HG03521 (cell line): Measurements from ENCODE around the gene KIF1A.

Source experiments
- ATAC-seq: cut with Tn5 transposase; IDR thresholded peaks from one replicate; pipeline ENCODE4 v1.9.1; 2021; ENCODE audit warnings: mild to moderate bottlenecking, moderate library complexity; ENCODE audit not compliant: unreplicated experiment

Gene KIF1A

DNA sequence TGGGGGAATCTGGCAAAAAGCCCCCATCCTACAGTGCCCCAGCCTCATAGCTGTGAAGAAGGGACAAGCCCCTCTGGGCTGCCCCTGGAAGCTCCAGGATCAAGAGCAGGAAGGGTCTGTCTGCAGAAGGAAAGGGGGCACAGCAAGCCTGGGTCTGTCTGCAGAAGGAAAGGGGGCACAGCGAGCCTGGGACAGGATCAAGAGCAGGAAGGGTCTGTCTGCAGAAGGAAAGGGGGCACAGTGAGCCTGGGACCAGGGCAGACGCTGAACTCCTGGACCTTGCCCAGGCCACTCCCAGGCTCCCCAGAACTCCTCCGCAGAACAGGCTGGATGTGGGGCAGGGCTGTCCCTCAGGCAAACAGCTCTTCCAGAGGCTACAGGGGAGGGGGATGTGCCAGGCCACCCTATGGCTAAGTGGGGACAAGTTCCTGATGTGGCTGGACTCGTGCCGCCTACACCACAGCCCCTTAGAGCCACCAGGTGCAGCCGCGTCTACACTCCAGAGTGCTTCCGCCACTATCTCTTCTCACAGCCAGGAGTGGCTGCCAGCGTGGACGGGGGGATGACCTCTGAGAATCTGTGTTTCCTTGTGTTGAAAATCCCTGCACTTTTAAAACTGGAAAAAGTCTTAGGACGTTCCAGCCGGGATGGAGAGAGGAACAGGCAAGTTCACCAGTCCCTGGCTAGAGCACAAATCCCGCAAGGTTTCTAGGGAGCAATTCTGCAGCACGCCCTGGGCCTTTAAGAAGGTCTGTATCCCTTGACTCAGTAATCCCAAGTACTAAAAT lies 20.8 kb downstream of the KIF1A start:
- ATAC-seq = no peak

DNA sequence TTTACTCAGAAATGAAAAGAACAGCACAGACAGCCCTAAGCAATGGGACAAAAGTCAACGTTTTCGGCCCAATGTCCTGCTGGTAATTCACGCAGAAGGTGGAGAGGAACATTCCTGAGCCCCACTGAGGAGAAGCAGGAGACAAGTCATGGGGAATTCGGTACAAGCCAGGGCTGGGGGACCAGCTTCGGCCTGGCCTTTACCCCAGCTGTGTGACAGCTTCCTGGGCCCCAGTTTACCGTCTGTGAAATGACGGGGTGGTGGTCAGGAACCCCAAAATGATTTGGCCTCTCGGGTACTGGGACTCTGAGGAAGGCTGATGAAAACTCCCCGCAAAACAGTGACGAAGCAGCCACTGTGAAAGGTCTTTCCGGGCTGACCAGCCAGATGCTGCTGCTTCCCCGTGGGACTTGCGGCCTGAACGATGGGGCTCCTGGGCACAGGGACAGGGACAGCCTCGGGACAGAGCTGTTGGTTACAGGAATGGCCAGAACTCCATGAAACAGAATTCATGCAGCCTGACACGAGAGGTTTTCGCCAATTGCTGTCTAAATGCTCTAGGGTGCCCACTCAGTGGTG lies 21.6 kb downstream of the KIF1A start:
- ATAC-seq = no peak

DNA sequence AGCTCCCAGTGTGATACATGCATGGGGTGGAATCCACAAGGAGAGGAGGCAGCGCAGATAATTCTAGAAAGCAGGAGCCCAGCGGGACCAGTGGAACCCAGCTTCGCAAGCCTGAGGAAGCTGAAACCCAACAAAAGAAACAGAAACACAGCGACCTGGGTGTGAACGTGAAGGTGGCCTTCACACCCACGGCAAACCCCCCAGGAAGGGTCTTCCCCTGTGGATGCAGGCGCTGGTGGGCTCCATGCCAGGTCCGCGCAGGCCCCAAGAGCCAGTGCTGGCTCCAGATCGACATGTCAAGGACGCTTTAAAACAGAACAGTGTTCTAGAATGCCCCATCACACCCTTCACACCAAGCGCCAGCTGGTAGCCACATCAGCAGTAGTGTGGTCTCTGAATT lies 22.1 kb downstream of the KIF1A start:
- ATAC-seq = no peak

DNA sequence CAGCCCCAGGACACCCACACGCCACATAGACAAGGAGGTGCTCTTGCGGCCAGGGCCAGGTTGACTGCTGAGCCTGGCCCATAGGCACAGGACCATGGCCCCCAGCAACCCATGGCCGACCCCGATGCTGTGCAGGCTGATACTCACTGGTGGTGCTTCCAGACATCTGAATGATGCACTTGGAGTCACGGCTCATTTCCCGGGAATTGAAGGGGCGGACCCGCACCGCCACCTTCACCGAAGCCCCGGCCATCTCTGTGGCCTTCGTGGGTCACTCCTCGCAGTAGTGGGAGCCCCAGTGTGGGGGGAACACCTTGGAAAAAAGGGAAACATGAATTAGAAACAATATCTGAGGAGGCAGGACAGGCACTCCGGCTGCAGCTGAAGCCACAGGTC lies 22.5 kb downstream of the KIF1A start:
- no peak for ATAC-seq

DNA sequence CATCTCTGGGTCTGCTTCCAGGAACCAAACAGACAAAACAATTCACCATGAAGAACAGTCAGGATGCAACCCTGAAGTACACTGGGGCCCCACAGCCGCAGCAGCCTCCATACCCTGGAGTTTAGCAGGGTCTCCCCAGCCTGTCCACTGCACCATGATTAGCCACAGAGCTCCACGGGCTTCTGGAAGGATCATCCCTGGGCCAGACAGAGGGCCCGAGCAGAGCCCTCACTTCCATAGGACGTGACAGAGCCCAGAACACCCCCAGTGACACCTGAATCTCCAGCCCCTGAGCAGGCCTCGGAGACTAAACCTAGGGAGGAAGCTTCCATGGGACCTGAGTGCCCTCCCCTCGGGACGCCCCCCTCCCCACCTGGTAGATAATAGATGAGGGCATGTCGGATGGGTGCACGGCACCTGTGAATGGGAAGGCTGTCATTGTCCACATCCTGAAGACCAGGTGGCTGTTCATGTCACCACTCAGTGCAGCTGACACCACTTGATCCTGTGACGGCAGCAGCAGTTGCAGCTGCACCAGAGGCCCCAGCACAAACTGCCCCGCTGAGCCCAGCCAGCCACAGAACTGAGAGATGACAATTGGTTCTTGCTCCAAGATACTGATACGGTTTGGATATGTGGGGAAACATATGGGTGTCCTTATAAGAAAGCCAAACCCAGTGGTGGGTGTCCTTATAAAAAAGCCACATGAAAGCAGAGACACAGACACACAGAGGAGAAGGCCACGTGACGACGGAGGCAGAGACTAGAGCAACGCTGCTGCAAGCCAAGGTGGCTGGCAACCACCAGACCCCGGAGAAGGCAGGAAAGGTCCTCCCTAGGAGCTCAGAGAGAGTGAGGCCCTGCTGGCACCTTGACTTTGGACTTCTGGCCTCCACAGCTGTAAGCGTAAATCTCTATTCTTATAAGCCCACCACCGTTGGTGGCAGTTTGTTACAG lies 23.2 kb downstream of the KIF1A start:
- no peak for ATAC-seq

DNA sequence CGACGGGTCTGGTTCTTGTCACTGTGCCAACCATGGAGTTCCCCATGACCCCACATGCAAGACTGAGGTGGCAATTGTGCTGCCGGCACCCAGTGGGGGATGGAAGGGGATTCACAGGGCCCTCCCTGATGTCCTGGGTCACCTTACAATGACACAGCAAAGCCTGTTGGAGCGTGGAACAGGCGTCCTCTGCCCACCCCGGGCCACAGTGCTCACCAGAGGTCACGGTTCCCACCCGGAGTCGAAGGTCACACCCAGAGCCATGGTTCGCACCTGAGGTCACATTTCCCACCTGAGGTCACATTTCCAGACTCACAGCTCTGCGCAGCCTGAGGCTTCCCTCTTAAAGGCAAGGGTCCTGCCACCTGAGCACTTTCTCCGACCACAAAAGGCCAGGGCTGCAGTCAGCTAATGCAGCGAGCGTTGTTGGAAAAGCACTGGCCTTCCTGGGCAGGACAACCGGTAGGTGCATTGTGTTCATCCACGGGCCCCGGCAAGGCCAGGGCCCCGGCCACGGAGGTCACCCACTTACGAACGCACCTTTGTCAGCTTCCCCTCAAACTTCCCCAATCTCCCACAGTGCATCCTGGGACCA lies 24.0 kb downstream of the KIF1A start:
- ATAC-seq = no peak

DNA sequence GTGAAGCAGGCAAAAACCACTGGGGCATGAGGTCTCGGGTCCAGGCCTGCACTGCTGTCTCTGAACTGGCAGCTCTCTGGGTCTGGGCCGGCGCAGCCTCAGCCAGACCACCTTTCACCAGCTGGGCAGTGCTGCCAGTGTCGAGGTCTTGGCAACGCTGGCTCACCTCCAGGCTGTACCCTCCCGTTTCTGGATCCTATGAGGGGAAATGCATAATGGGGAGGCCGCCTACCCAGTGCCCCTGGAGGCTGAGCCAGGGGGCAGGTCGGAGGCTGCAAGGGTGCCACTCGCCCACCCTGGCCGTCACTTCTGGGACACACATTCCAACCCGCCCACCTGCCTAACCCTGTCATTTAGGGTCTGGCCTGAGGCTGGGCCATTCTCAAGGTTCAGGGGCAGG lies 24.6 kb downstream of the KIF1A start:
- no peak for ATAC-seq

DNA sequence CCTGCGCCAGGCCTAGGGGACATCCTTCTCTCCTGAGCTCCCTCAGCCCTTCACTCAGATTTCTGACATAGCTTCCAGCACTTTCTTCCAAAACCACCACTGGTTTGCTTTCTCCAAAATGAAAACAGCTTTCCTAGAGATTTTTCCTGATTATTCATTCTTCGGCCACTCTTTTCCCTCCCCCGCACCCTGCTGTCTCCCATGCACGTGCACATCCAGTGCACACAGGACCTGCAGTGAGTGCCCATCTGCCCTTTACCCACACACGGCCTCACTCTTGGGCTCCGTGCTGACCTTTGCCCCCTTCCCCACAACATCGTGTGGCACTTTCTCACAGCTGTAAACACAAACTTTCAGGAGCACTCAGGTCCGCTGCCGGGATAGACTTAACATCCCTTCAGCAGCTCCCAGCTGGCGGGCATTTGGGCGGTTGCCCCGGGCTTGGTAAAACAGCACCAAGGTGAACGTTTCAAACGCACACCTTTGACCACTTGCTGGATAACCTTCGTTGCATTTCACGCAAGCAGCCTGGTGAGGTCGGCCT lies 25.8 kb downstream of the KIF1A start:
- ATAC-seq = no peak

DNA sequence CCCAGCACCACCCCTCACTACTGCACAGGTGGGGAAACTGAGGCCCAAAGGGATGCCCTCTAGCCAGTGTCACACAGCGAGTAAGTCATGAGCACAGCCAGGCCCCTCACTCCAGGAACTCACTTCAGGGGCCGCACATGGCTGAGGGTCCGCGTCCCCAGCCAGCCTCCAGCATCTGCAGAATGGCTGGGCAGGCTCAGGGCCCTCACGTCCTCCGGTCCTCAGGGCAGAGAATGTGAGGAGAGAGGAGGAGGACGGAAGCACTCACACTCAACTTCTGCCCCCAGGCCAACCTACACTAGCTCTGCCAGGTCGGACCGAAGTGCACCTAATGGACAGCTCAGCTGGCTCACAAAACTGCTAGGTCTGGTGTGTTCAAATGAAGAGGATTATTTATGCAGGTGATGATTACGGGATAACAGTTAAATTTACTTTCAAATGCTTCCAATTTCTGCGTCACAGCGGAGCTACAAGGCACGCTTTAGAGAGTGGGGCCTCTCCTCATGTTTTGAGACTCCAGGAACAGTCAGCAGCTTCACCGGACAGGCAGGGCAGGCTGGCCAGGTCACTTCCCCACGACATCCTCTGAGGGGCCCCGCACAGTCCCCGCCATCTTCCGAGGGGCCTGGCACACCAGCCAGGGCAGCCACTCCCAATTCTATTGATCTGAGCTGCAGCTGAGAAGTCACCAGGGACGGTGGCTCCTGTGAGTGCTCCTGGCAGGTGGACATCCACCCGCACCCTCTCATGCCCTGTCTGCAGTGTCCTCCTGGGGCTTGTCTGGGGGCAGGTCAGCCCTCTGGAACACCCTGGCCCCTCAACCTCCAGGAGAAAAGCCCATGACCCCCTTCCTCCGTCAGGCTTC lies 26.5 kb downstream of the KIF1A start:
- ATAC-seq = no peak

DNA sequence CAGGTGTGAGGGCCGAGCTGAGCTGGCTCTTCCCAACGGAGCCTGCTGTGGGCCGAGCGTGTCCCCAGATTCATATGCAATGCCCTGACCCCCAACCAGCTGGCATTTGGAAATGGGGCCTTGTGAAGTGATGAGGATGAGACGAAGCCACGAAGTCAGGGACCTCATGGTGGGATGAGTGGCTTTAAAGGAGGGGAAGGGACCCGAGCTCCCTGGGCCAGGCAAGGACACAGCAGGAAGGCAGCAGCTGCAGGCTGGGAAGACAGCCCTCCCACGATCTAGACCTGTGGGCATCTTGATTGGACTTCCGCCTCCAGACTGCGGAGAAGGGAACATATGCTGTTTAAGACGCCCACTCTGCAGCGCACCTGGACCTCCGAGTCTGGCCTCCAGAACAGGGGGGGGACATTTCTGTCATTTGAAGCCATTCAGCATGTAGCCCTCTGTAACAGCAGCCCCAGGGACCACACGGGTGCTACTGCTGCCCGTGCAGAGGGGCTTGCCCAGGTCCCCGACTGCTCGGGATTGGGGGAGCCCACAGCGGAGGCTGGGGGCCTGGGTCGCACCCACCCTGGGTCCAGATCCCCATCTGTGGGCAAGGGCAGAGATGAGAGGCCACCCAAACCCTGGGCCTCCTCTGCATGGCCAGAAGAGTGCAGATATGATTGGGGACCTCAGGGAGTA lies 27.2 kb downstream of the KIF1A start:
- ATAC-seq = no peak

DNA sequence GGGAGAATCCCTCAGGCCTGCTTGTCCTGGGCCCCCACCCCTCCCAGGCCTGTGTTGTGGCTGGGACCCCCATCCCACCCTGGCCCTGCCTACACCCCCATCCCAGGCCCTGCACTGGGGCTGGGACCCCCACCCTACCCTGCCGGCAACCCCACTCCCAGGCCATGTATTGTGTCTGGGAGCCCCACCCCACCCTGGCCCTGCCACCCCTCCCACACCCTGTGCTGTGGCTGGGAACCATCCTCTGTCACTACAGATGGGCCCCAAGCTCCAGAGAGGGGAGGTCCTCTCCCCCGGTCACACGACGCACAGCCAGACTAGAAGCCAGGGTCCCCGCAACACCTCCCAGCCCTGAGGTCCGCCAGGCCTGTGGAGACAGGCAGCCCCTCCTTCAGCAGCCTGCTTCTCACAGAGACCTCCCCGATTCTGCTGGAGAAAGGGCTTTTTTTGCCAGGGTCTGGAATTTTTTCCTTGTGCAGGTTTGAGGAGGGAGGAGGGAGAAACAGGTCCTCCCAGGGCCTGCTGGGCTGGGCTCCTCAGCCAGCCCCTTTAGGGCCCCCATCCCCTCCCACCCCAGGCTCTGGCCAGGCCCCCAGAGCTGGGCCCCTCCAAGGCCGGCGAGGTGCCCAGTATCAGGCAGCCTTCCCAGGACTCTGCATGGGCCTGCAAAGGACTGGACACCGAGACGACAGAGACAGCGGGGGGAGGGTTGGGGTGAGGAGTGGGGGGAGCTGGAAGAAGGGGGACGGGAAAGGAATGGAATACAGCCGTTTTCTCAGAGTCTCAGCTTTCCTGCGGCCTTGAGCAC lies 28.0 kb downstream of the KIF1A start:
- no peak for ATAC-seq

DNA sequence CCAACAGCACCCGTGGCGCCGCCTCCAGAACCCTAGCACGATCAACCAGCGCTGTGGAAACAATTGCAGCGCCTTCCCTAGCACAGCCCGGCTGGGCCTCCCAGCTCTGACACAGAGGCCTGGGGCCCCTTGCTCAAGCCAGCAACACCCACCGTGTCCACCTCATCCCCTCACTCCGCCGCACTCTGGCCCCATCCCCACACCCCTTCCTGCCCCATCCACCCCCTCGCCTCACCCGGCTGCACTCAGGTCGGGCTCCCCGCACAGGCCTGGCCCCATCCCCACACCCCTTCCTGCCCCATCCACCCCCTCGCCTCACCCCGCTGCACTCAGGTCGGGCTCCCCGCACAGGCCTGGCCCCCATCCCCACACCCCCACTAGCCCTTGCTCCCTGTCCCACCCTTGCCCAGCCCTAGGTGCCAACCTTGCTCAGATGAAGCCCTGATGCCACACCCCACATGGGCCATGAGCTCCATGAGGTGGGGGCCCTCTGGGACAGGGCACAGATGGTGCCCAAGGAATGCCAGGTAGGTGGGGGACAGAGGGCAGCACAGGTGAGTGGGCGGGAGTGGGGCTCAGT lies 28.7 kb downstream of the KIF1A start:
- ATAC-seq = no peak

DNA sequence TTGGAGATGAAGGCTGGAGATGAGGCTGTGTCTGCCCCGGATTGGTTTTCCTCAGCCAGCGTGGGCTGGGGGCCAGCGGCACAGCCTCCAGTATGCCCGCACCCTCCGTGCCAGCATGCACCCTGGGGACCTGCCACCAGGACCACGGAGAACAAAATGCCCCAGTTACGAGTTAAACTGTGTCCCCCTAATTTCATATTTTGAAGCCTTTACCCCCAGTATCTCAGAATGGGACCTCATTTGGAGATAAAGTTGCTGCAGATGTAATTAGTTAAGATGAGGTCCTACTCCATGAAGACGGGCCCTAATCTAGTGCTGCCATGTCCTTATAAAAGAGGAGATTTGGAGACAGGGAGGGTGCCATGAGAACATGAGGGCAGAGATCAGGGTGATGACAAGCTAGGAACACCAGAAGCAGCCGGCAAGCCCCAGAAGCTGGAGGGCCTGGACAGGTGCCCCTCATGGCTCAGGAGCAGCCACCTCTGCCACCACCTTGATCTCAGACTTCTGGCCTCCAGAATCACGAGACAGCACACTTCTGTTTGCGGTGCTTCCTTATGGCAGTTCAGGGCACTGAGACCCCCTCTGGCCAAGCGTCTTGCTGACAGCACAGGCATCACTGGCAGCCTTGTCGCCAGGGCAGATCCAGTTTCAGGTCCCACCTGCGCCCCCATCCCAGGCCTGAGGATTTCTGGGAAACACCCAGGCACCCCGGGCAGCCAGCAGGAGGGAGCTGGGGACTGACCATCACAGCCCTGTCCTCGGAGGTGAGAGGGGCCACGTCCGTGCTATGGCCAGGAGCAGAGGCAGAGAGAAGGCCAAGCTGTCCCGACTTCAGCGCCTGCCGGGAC lies 29.4 kb downstream of the KIF1A start:
- no peak for ATAC-seq

DNA sequence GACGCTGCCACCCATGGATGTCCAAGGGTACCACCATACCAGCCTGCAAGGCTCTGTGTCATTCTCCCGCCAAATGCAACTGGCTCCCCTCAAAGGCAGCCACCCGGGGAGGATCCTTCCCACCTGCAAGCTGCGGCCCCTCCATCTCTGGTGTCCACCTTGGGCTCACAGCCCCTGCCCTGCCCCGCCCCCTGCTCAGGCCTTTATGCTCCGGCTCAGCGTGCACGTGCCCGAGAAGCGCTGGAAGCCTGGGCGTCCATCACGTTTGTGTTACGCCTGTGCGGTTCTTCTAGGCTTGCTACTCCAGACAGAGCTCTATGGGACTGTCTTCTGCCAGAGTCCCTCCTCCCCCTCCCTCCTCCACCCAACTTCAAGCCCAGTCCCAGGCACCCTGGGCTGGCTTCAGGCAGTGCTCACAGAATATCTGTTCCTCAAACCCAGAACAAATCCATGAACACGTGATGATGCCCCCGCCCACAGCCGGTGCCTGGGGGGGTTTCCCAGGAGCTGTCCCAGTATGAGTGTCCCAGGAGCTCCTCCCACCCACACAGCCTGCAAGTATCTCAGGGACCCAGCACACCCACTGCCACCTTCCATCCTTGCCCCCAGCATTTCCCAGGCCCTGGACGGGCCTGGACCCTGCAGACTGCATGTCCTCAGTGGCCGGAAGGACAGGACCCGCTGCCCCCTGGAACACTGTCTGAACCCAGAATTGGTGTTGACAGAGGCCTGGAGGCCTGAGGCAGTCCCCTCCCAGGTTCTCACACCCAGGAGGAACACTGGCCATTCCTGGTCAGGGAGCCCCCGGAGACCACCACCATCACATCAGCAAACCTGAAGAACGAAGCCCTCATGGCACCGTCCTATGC lies 30.3 kb downstream of the KIF1A start:
- ATAC-seq = no peak

DNA sequence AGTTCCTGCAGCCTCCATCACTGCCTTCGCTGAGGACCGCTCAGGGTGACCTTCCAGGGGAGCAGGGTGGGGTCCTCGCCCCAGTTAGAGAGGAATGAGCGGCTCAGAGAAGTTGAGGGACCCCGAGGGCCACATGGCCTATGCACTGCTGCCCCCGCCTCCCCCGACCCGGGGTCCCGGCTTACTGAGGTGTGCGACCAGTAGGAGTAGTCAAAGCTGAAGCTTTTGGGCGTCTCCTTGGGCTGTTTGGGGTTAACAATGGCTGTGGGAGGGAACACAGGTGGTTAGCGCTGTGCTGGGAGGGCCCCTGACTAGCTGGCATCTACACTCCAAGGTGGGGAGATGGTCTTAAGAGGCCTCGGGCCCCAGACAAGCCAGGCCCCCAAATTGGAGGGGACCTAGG lies 31.0 kb downstream of the KIF1A start:
- no peak for ATAC-seq

DNA sequence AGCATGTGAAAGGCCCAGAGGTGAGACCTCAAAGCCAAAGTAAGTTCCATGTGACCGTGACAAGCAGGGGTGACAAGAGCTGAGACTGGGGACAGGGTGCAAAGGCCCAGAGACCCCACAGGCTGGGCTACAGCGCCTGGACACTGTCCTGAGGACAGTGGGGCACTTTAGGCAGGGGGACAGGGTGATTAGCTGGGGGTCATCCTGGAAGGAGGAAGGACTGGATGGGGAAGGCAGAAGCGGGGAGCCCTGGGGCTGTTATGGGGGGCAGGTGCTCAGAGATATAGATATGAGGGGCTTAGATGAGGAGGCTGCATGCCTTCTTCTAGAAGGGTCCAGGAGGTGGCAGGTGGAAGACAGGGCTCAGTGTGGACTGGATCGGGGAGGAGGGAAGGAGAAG lies 31.5 kb downstream of the KIF1A start:
- ATAC-seq = no peak
